ENCODE results near the gene SCAMP4. TPM values are rescaled to one million over a fixed set of nuclear protein-coding genes. Genes with fewer than 3 reads are reported as not detected.
A peak's percentile ranks its signal among the peaks of the same experiment; 100 is the strongest.

SCAMP4 gene
- total and polyA plus RNA-seq, 2 experiments from 2014 or later, result 69.3 to 89.8 TPM

GRCh38 chr19:1935484-1936208, 30.4 kb downstream of the SCAMP4 start:
- Histone ChIP-seq H2AFZ (no peak overlapping the region), H4K20me1 (ENCODE audit: insufficient read depth, poor library complexity, severe bottlenecking) (no peaks in the 10 kb centered on the region), H3K27me3 (no peaks in the 10 kb centered on the region), H3K9me2 (replicated peaks; ENCODE audit: insufficient read depth) (no peaks in the 10 kb centered on the region), H3K4me3 (no peak overlapping the region), H3K9me3 (ENCODE audit: low read depth) (no peaks in the 10 kb centered on the region), H3K27ac (peak overlapping the region; percentile 51), H3K4me1 (ENCODE audit: insufficient read depth) (peaks cover 10% of the 10 kb centered on the region), H3K79me2 (no peaks in the 10 kb centered on the region), H3K4me2 (no peak overlapping the region), H3K36me3 (replicated peaks; ENCODE audit: insufficient read depth, low read depth) (no peaks in the 10 kb centered on the region)
- TF ChIP-seq EZH2phosphoT487 (IDR thresholded peaks at IDR 0.05; ENCODE audit: low read depth, severe bottlenecking, unreplicated experiment) (no peak), CTCF (IDR thresholded peaks at IDR 0.05; ENCODE audit: poor library complexity) (no peak), EZH2 (IDR thresholded peaks at IDR 0.05; ENCODE audit: borderline replicate concordance) (no peak)
- WGBS (ENCODE audit: low lambda C conversion rate, missing lambda C conversion rate), result 69% methylated on average over 11 of the region's 11 CpGs
- no peak for DNase-seq (ENCODE audit: low spot score)

- Histone ChIP-seq H3K36me3 (replicated peaks; ENCODE audit: insufficient read depth, low read depth) (no peaks in the 10 kb centered on the region), H3K9me2 (replicated peaks; ENCODE audit: insufficient read depth) (no peaks in the 10 kb centered on the region), H2AFZ (no peak overlapping the region), H3K27me3 (no peaks in the 10 kb centered on the region), H3K27ac (peak overlapping the region; percentile 51), H3K79me2 (peaks cover 1% of the 10 kb centered on the region), H3K4me1 (ENCODE audit: insufficient read depth) (peaks cover 10% of the 10 kb centered on the region), H3K4me2 (no peak overlapping the region), H3K9me3 (ENCODE audit: low read depth) (no peaks in the 10 kb centered on the region), H3K4me3 (no peak overlapping the region), H4K20me1 (ENCODE audit: insufficient read depth, poor library complexity, severe bottlenecking) (no peaks in the 10 kb centered on the region)
- no peak for DNase-seq (ENCODE audit: low spot score)
- no peak for TF ChIP-seq EZH2 (IDR thresholded peaks at IDR 0.05; ENCODE audit: borderline replicate concordance)
- TF ChIP-seq CTCF (IDR thresholded peaks at IDR 0.05; ENCODE audit: poor library complexity), result no peak
- no peak for TF ChIP-seq EZH2phosphoT487 (IDR thresholded peaks at IDR 0.05; ENCODE audit: low read depth, severe bottlenecking, unreplicated experiment)
- WGBS (ENCODE audit: low lambda C conversion rate, missing lambda C conversion rate), result 90% methylated on average over 3 of the region's 3 CpGs
Measured at GRCh38 chr19:1936430-1936829, 31.2 kb downstream of the SCAMP4 start.

GRCh38 chr19:1936916-1937610, 31.9 kb downstream of the SCAMP4 start:
- 92% methylated on average over 24 of the region's 24 CpGs for WGBS (ENCODE audit: low lambda C conversion rate, missing lambda C conversion rate)

More at GRCh38 chr19:1936916-1937610, 31.9 kb downstream of the SCAMP4 start:
- Histone ChIP-seq H3K4me2 (no peak overlapping the region), H3K79me2 (peaks cover 6% of the 10 kb centered on the region), H2AFZ (no peak overlapping the region), H3K9me3 (ENCODE audit: low read depth) (no peaks in the 10 kb centered on the region), H3K27me3 (no peaks in the 10 kb centered on the region), H3K9me2 (replicated peaks; ENCODE audit: insufficient read depth) (no peaks in the 10 kb centered on the region), H3K27ac (no peak overlapping the region), H3K4me1 (ENCODE audit: insufficient read depth) (peaks cover 10% of the 10 kb centered on the region), H3K36me3 (replicated peaks; ENCODE audit: insufficient read depth, low read depth) (no peaks in the 10 kb centered on the region), H3K4me3 (no peak overlapping the region), H4K20me1 (ENCODE audit: insufficient read depth, poor library complexity, severe bottlenecking) (no peaks in the 10 kb centered on the region)
- TF ChIP-seq EZH2phosphoT487 (IDR thresholded peaks at IDR 0.05; ENCODE audit: low read depth, severe bottlenecking, unreplicated experiment) (no peak), EZH2 (IDR thresholded peaks at IDR 0.05; ENCODE audit: borderline replicate concordance) (no peak), CTCF (IDR thresholded peaks at IDR 0.05; ENCODE audit: poor library complexity) (no peak)
- DNase-seq (ENCODE audit: low spot score), result no peak

Data from hepatocyte (in vitro differentiated cells).